ENCODE data around the gene GLT8D1. TPM values are rescaled to one million over a fixed set of nuclear protein-coding genes. Genes with fewer than 3 reads are reported as not detected.
A peak's percentile ranks its signal among the peaks of the same experiment; 100 is the strongest.

Gene GLT8D1, protein sequence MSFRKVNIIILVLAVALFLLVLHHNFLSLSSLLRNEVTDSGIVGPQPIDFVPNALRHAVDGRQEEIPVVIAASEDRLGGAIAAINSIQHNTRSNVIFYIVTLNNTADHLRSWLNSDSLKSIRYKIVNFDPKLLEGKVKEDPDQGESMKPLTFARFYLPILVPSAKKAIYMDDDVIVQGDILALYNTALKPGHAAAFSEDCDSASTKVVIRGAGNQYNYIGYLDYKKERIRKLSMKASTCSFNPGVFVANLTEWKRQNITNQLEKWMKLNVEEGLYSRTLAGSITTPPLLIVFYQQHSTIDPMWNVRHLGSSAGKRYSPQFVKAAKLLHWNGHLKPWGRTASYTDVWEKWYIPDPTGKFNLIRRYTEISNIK
- total RNA-seq = 68.8 and 81.9 TPM in 2 replicates

DNA sequence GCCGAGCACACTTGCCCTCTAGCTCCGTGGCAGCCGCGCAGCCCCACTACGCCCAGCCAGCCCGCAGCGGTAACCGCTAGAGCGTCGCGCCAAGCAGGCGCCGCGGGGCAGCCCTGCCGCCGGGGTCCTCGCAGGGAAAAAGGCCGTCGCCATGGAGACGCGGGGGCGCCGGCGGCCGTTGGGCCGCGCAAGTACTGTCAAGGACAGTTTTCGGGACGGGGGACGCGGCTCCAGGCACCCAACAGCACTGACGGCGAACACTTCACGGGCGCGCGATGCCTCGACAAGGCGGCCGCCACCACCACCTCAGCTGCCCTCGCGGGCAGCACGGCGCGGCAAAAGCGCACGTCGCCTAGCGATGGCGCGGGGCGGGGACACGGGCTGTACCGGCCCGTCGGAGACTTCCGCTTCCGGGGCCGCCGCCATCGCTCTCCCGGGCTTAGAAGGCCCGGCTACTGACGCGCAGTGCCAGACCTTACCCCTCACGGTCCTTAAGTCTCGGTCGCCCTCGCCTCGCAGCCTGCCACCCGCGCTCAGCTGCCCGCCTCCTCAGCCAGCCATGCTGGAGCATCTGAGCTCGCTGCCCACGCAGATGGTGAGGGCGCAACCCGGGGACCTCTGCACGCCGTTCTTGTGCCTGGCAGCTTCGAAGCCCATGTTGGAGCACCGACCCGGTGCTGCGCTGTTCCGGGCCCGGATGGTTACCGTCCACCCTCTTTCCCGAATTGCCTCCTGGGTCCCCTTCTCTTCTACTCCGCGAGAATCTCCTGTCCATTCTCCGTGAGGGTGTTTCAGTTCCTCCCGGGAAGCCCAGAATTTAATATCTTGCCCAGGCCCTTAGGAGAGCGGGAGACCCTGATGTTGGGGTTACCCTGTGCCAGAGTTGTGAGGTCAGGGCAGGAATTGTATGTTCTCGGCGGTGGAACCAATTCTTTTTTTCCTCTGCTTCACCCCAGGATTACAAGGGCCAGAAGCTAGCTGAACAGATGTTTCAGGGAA lies at the start of gene GLT8D1, which contains the start of gene SPCS1:
GLT8D1 (minus strand) TSS at position 104 of the 999 bp plus-strand sequence. CDS start 5,331 bp downstream, outside the sequence.
SPCS1 (plus strand) TSS at position 419 of the 999 bp plus-strand sequence; CDS start at position 560, 141 bp downstream.

DNA sequence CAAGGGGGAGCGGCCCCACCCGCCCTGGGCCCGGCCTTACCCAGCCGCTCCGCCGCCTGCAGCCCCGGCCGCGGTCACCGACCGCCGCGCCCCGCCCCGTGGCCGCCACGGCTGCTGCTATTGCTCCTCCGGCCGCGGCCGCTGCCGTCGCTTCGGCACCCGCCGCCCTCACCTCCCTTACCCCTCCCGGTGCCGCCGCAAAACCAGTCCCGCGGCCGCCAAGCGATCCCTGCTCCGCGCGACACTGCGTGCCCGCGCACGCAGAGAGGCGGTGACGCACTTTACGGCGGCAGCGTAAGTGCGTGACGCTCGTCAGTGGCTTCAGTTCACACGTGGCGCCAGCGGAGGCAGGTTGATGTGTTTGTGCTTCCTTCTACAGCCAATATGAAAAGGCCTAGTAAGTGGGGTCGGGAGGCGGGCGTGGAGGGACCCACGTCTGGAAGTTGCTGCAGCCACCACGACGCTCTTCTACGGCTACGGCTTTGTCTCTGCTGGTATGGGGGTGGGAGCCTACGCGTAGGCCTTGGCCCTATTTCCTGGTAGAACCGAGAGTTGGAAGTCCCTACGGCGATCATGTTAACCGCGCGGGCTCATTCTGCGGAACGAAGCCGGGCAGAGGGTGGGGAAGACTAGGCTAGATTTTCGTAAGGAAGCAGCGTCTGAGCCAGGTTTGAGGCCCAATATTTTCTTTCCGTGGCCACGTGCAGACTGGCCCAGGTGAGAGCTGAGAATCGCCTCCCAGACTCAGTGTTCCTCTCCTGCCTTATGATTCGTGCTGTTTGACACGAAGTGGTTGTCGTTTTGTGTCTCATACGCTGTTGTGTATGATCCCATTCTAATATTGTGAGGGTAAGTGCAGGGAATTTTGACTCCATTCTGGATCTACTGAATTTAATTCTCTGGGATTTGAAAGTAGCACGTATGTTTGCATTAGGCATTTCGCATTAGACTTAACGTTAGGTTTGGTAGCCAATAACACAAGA lies 19.6 kb downstream of the GLT8D1 start, which contains the start of the genes GNL3 and PBRM1:
GNL3 (plus strand) TSS at position 324 of the 983 bp plus-strand sequence; CDS start at position 385, 61 bp downstream.
PBRM1 (minus strand) TSS at position 205 of the 983 bp plus-strand sequence.

Small RNA genes within 50 kb of the gene (small RNA-seq; reads per million reads assigned to genes)
- gene AC006254.2 = not detected
- gene RF00569 = 24,100 reads per million, percentile 100 among the genes with 10 or more reads in this experiment
- not detected for gene RF01183
- not detected for gene SNORD19
- not detected for gene SNORD19B
- gene SNORD69 = 1,188 reads per million, percentile 100 among the genes with 10 or more reads in this experiment

Other genes with a start within 250 kb of the GLT8D1 start
- 0.20 and 1.8 TPM in 2 replicates for gene STAB1, start 210.5 kb downstream of the GLT8D1 start, total RNA-seq
- 44.5 and 52.8 TPM in 2 replicates for gene NT5DC2, start 171.9 kb downstream of the GLT8D1 start, total RNA-seq
- gene UQCC5, start 169.2 kb downstream of the GLT8D1 start, total RNA-seq = 5.9 and 7.4 TPM in 2 replicates
- 52.9 and 75.7 TPM in 2 replicates for gene PBRM1, start 19.9 kb downstream of the GLT8D1 start, total RNA-seq
- gene GNL3, start 19.8 kb downstream of the GLT8D1 start, total RNA-seq = 121 and 159 TPM in 2 replicates
- gene SPCS1, start 315 bp upstream of the GLT8D1 start, total RNA-seq = 52.6 and 73.1 TPM in 2 replicates
- 22.4 and 35.4 TPM in 2 replicates for gene NEK4, start 65.1 kb upstream of the GLT8D1 start, total RNA-seq
- not detected in 2 replicates for gene ITIH1, start 71.8 kb upstream of the GLT8D1 start, total RNA-seq
- not detected in 2 replicates for gene ITIH3, start 89.0 kb upstream of the GLT8D1 start, total RNA-seq
- gene ITIH4, start 124.9 kb upstream of the GLT8D1 start, total RNA-seq = under 0.01 and 1.8 TPM in 2 replicates
- not detected in 2 replicates for gene MUSTN1, start 129.2 kb upstream of the GLT8D1 start, total RNA-seq
- 12.9 and 14.5 TPM in 2 replicates for gene STIMATE, start 191.8 kb upstream of the GLT8D1 start, total RNA-seq

Measured in subcutaneous preadipocyte (primary cell).